ENCODE data around the gene GASK1B.

GASK1B gene

GRCh38 chr4:158182736-158183135 is 9.9 kb upstream of the GASK1B start:
- DNase-seq: no peak

GRCh38 chr4:158181906-158182305 is 9.1 kb upstream of the GASK1B start:
- DNase-seq: no peak

- DNase-seq: no peak
Observed at GRCh38 chr4:158179465-158179864, 6.6 kb upstream of the GASK1B start.

- no peak for DNase-seq
Observed at GRCh38 chr4:158176776-158177175, 4.0 kb upstream of the GASK1B start.

GRCh38 chr4:158176108-158176507 is 3.3 kb upstream of the GASK1B start:
- DNase-seq: no peak

- DNase-seq: no peak
Observed at GRCh38 chr4:158170691-158171561, 1.9 kb downstream of the GASK1B start.

GRCh38 chr4:158169931-158170690 is 2.7 kb downstream of the GASK1B start:
- no peak for DNase-seq

- DNase-seq: no peak
Observed at GRCh38 chr4:158169506-158169905, 3.3 kb downstream of the GASK1B start.

- DNase-seq: no peak
Observed at GRCh38 chr4:158168606-158169005, 4.2 kb downstream of the GASK1B start.

- no peak for DNase-seq
Observed at GRCh38 chr4:158166701-158167100, 6.1 kb downstream of the GASK1B start.

- no peak for DNase-seq
Observed at GRCh38 chr4:158164768-158165213, 8.0 kb downstream of the GASK1B start.

- DNase-seq: no peak
Observed at GRCh38 chr4:158163941-158164767, 8.7 kb downstream of the GASK1B start.

GRCh38 chr4:158162631-158163030 is 10.2 kb downstream of the GASK1B start:
- DNase-seq: no peak

- DNase-seq: no peak
Observed at GRCh38 chr4:158161551-158162354, 11.1 kb downstream of the GASK1B start.

- DNase-seq: no peak
Observed at GRCh38 chr4:158159718-158160094, 13.1 kb downstream of the GASK1B start.

GRCh38 chr4:158159054-158159717 is 13.6 kb downstream of the GASK1B start:
- DNase-seq: no peak

GRCh38 chr4:158157412-158157811 is 15.4 kb downstream of the GASK1B start:
- DNase-seq: no peak

GRCh38 chr4:158155656-158156356 is 17.0 kb downstream of the GASK1B start:
- no peak for DNase-seq

- DNase-seq: no peak
Observed at GRCh38 chr4:158147151-158147550, 25.7 kb downstream of the GASK1B start.

- no peak for DNase-seq
Observed at GRCh38 chr4:158146736-158147135, 26.1 kb downstream of the GASK1B start.

GRCh38 chr4:158139086-158139485 is 33.7 kb downstream of the GASK1B start:
- no peak for DNase-seq

Measured in activated CD4-positive, alpha-beta T cell treated with anti-CD3 and anti-CD28 coated beads, Interleukin-2, amount 50 U/mL, for 1 hour (primary cell).